ENCODE measurements around the gene CNTN1. TPM values are rescaled to one million over a fixed set of nuclear protein-coding genes. Genes with fewer than 3 reads are reported as not detected.

CNTN1 gene
- polyA plus RNA-seq, 1 of the 3 experiments (the other 2 are of a cell fraction), result 0.13 TPM

DNA sequence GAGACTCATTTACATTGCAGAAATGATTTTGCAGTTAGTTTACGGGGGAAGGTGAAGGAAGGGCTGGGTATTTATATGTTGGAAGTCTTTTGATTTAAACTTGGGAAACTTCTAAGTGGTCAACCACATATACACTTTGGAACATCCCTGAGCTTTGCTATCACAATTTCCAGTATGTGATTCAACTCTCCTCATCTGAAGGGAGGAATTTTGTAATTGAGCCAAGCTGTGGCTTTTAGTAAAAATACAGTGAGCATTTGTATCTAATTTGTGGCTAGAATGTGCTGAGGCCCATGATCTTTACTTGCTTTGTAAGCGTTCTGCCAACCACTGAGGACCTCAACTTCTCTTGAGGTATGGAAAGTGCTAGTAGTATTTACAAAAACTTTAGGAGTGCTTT is 260.8 kb downstream of the CNTN1 start:
- no peak for DNase-seq
- TF ChIP-seq RCOR1 (IDR thresholded peaks at IDR 0.05; ENCODE audit: low read length) (no peak), NFIC (IDR thresholded peaks at IDR 0.05; ENCODE audit: borderline replicate concordance) (no peak), CHD2 (IDR thresholded peaks at IDR 0.05; ENCODE audit: low read length, partially characterized antibody) (no peak), MEF2A (IDR thresholded peaks at IDR 0.05; ENCODE audit: borderline replicate concordance, low read depth) (no peak), MAX (IDR thresholded peaks at IDR 0.05; ENCODE audit: low read depth) (no peak), POLR2AphosphoS5 (IDR thresholded peaks at IDR 0.05; ENCODE audit: low read depth, low read length) (no peak), EP300 (IDR thresholded peaks at IDR 0.05; ENCODE audit: borderline replicate concordance in 1 of 2, low read depth in 1 of 2, low read length in 1 of 2) (no peak)
- CTCF ChIA-PET, result no interaction called here
- H3K4me3 ChIP-seq (ENCODE audit: low read depth in 2 of 2, low read length in 1 of 2), result no peak overlapping the region
- no peaks in the 10 kb centered on the region for H3F3A ChIP-seq (replicated peaks; ENCODE audit: insufficient read depth)
- H3K9me2 ChIP-seq, result no peaks in the 10 kb centered on the region
- no peaks in the 10 kb centered on the region for H3K27me3 ChIP-seq (ENCODE audit: insufficient read depth)
- H3K9ac ChIP-seq, result no peak overlapping the region
- H3K9me3 ChIP-seq, result no peaks in the 10 kb centered on the region
- no peaks in the 10 kb centered on the region for H3K79me2 ChIP-seq (ENCODE audit: insufficient read depth)
- H3K27ac ChIP-seq (ENCODE audit: low read depth in 2 of 2, low read length in 1 of 2), result no peak overlapping the region
- 70% methylated on average over 2 of the region's 2 CpGs for WGBS (ENCODE audit: low lambda C conversion rate)
- H3K4me2 ChIP-seq, result no peak overlapping the region
- H3K4me1 ChIP-seq (ENCODE audit: control insufficient read depth in 1 of 2, insufficient read depth in 2 of 2, low read depth in 1 of 2, low read length in 1 of 2), result no peaks in the 10 kb centered on the region
- H4K20me1 ChIP-seq (ENCODE audit: insufficient read depth), result no peaks in the 10 kb centered on the region
- H2AFZ ChIP-seq (ENCODE audit: low read depth), result no peak overlapping the region
- POLR2A ChIA-PET, result no interaction called here
- no peaks in the 10 kb centered on the region for H3K36me3 ChIP-seq (replicated peaks in 1 of 2; ENCODE audit: control insufficient read depth in 1 of 2, insufficient read depth in 2 of 2, low read length in 1 of 2)

- Histone ChIP-seq H3K4me3 (ENCODE audit: low read depth in 2 of 2, low read length in 1 of 2) (no peak overlapping the region), H2AFZ (ENCODE audit: low read depth) (no peak overlapping the region), H3K9me2 (no peaks in the 10 kb centered on the region), H3K4me2 (no peak overlapping the region), H3K36me3 (replicated peaks in 1 of 2; ENCODE audit: control insufficient read depth in 1 of 2, insufficient read depth in 2 of 2, low read length in 1 of 2) (no peaks in the 10 kb centered on the region), H3F3A (replicated peaks; ENCODE audit: insufficient read depth) (no peaks in the 10 kb centered on the region), H3K4me1 (ENCODE audit: control insufficient read depth in 1 of 2, insufficient read depth in 2 of 2, low read depth in 1 of 2, low read length in 1 of 2) (no peaks in the 10 kb centered on the region), H3K9ac (no peak overlapping the region), H3K27me3 (ENCODE audit: insufficient read depth) (no peaks in the 10 kb centered on the region), H3K79me2 (ENCODE audit: insufficient read depth) (no peaks in the 10 kb centered on the region), H3K9me3 (no peaks in the 10 kb centered on the region), H4K20me1 (ENCODE audit: insufficient read depth) (no peaks in the 10 kb centered on the region), H3K27ac (ENCODE audit: low read depth in 2 of 2, low read length in 1 of 2) (no peak overlapping the region)
- POLR2A ChIA-PET, result no interaction called here
- CTCF ChIA-PET, result interaction anchor here (0.8 to 4.3 kb wide), 3 partner anchors 11 to 1067 kb away, joined by 4 to 20 read pairs (median 8); no protein-coding TSS in a partner anchor
- 48% methylated on average over 1 of the region's 1 CpG for WGBS (ENCODE audit: low lambda C conversion rate)
- DNase-seq, result no peak
- TF ChIP-seq NRF1 (IDR thresholded peaks at IDR 0.05; ENCODE audit: low read depth, low read length) (no peak), TCF12 (IDR thresholded peaks at IDR 0.05) (no peak), RCOR1 (IDR thresholded peaks at IDR 0.05; ENCODE audit: low read length) (no peak), FOXM1 (IDR thresholded peaks at IDR 0.05; ENCODE audit: low read depth) (no peak), ELF1 (IDR thresholded peaks at IDR 0.05) (no peak), GATA2 (CRISPR knock-in tag; IDR thresholded peaks at IDR 0.05) (no peak), JUND (IDR thresholded peaks at IDR 0.05) (no peak), MXI1 (IDR thresholded peaks at IDR 0.05; ENCODE audit: low read depth, low read length) (no peak), IRF3 (IDR thresholded peaks at IDR 0.05; ENCODE audit: low read depth, low read length) (no peak), TEAD4 (IDR thresholded peaks at IDR 0.05; ENCODE audit: borderline replicate concordance, insufficient read depth) (no peak), TAF1 (IDR thresholded peaks at IDR 0.05; ENCODE audit: borderline replicate concordance, low read depth, low read length) (no peak), FOSL2 (IDR thresholded peaks at IDR 0.05; ENCODE audit: borderline replicate concordance, low read depth) (no peak), SIN3A (IDR thresholded peaks at IDR 0.05; ENCODE audit: borderline replicate concordance, low read depth, low read length) (no peak), FOXJ3 (CRISPR knock-in tag; IDR thresholded peaks at IDR 0.05) (no peak)
- TF ChIP-seq, protein P1, sequence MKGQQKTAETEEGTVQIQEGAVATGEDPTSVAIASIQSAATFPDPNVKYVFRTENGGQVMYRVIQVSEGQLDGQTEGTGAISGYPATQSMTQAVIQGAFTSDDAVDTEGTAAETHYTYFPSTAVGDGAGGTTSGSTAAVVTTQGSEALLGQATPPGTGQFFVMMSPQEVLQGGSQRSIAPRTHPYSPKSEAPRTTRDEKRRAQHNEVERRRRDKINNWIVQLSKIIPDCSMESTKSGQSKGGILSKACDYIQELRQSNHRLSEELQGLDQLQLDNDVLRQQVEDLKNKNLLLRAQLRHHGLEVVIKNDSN (IDR thresholded peaks at IDR 0.05; ENCODE audit: borderline replicate concordance, low read depth), result no peak
- TF ChIP-seq, protein P2, sequence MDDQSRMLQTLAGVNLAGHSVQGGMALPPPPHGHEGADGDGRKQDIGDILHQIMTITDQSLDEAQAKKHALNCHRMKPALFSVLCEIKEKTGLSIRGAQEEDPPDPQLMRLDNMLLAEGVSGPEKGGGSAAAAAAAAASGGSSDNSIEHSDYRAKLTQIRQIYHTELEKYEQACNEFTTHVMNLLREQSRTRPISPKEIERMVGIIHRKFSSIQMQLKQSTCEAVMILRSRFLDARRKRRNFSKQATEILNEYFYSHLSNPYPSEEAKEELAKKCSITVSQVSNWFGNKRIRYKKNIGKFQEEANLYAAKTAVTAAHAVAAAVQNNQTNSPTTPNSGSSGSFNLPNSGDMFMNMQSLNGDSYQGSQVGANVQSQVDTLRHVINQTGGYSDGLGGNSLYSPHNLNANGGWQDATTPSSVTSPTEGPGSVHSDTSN (IDR thresholded peaks at IDR 0.05), result no peak
- TF ChIP-seq, protein P3, sequence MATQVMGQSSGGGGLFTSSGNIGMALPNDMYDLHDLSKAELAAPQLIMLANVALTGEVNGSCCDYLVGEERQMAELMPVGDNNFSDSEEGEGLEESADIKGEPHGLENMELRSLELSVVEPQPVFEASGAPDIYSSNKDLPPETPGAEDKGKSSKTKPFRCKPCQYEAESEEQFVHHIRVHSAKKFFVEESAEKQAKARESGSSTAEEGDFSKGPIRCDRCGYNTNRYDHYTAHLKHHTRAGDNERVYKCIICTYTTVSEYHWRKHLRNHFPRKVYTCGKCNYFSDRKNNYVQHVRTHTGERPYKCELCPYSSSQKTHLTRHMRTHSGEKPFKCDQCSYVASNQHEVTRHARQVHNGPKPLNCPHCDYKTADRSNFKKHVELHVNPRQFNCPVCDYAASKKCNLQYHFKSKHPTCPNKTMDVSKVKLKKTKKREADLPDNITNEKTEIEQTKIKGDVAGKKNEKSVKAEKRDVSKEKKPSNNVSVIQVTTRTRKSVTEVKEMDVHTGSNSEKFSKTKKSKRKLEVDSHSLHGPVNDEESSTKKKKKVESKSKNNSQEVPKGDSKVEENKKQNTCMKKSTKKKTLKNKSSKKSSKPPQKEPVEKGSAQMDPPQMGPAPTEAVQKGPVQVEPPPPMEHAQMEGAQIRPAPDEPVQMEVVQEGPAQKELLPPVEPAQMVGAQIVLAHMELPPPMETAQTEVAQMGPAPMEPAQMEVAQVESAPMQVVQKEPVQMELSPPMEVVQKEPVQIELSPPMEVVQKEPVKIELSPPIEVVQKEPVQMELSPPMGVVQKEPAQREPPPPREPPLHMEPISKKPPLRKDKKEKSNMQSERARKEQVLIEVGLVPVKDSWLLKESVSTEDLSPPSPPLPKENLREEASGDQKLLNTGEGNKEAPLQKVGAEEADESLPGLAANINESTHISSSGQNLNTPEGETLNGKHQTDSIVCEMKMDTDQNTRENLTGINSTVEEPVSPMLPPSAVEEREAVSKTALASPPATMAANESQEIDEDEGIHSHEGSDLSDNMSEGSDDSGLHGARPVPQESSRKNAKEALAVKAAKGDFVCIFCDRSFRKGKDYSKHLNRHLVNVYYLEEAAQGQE (IDR thresholded peaks at IDR 0.05; ENCODE audit: low read depth, low read length), result no peak
Observed at GRCh38 chr12:40957417-40957816, 265.2 kb downstream of the CNTN1 start.
